ENCODE measurements around the gene MARS1. TPM values are rescaled to one million over a fixed set of nuclear protein-coding genes. Genes with fewer than 3 reads are reported as not detected.
"Not testable (repeated sequence)": the region's sequence is repeated elsewhere in the genome, so short reads cannot be mapped to it uniquely, and the experiment has no call there.

Gene MARS1
- total and polyA plus RNA-seq, 8 donors, result 35.1 to 1,821 (median 61.7) TPM

- peak in 1 of 2 donors; percentile 21 for DNase-seq
- Histone ChIP-seq H3K4me1 (no peaks in the 10 kb centered on the region), H3K36me3 (no peaks in the 10 kb centered on the region), H3K27me3 (no peaks in the 10 kb centered on the region), H3K9me3 (no peaks in the 10 kb centered on the region), H3K27ac (no peak overlapping the region), H3K4me3 (no peak overlapping the region)
- intact Hi-C loops (cut with DNase I; ENCODE audit: low total_unique reads), result no loop called here
- TF ChIP-seq POLR2AphosphoS5 (IDR thresholded peaks at IDR 0.05) (no peak), CTCF (IDR thresholded peaks at IDR 0.05) (no peak), EP300 (IDR thresholded peaks at IDR 0.05) (no peak), POLR2A (IDR thresholded peaks at IDR 0.05) (no peak)
- WGBS, 5 donors, result 30 to 91% (median 32%) methylated on average over 1 of the region's 1 CpG
These were observed 45.9 kb upstream of the MARS1 start for GRCh38 chr12:57441846-57442427.

GRCh38 chr12:57444337-57444736 is 43.5 kb upstream of the MARS1 start:
- H3K4me3 ChIP-seq; H3K27ac ChIP-seq; H3K4me1 ChIP-seq; H3K27me3 ChIP-seq; H3K9me3 ChIP-seq; intact Hi-C loops (cut with DNase I; ENCODE audit: low total_unique reads); H3K36me3 ChIP-seq; DNase-seq: not testable (repeated sequence)
- WGBS, 5 donors, result 73 to 80% (median 73%) methylated on average over 6 of the region's 6 CpGs

DNA sequence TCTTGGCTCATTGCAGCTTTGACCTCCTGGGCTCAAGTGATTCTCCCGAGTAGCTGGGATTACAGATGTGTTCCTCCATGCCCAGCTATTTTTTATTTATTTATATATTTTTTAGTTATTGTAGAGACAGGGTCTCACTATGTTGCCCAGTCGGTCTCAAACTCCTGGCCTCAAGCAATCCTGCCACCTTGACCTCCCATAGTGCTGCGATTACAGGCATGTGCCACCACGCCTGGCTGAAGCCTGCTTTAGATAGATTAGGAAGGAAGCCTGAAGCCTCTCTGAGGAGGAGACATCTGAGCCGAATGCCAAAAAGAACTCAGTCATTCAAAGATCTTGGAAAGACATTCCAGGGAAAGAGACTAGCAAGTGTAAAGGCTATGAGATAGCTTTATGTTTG is 43.1 kb upstream of the MARS1 start:
- intact Hi-C loops (cut with DNase I; ENCODE audit: low total_unique reads), result no loop called here
- DNase-seq, result no peak
- TF ChIP-seq POLR2A (IDR thresholded peaks at IDR 0.05), result no peak
- TF ChIP-seq POLR2AphosphoS5 (IDR thresholded peaks at IDR 0.05), result no peak
- no peak for TF ChIP-seq EP300 (IDR thresholded peaks at IDR 0.05)
- TF ChIP-seq CTCF (IDR thresholded peaks at IDR 0.05), result no peak
- no peak overlapping the region for H3K27ac ChIP-seq
- no peaks in the 10 kb centered on the region for H3K27me3 ChIP-seq
- no peaks in the 10 kb centered on the region for H3K36me3 ChIP-seq
- H3K4me3 ChIP-seq, result no peak overlapping the region
- no peaks in the 10 kb centered on the region for H3K9me3 ChIP-seq
- WGBS, 5 donors, result 74 to 81% (median 78%) methylated on average over 5 of the region's 5 CpGs
- no peaks in the 10 kb centered on the region for H3K4me1 ChIP-seq

- no peak overlapping the region for H3K27ac ChIP-seq
- TF ChIP-seq POLR2AphosphoS5 (IDR thresholded peaks at IDR 0.05), result no peak
- TF ChIP-seq POLR2A (IDR thresholded peaks at IDR 0.05), result no peak
- TF ChIP-seq EP300 (IDR thresholded peaks at IDR 0.05), result no peak
- TF ChIP-seq CTCF (IDR thresholded peaks at IDR 0.05), result no peak
- 93 to 97% (median 96%) methylated on average over 6 of the region's 6 CpGs for WGBS, 5 donors
- H3K4me1 ChIP-seq, result no peaks in the 10 kb centered on the region
- H3K4me3 ChIP-seq, result no peak overlapping the region
- no peak for DNase-seq
- intact Hi-C loops (cut with DNase I; ENCODE audit: low total_unique reads), result no loop called here
- H3K9me3 ChIP-seq, result no peaks in the 10 kb centered on the region
- no peaks in the 10 kb centered on the region for H3K36me3 ChIP-seq
- H3K27me3 ChIP-seq, result no peaks in the 10 kb centered on the region
These were observed 41.4 kb upstream of the MARS1 start for GRCh38 chr12:57446292-57446960.

GRCh38 chr12:57448669-57449068 is 39.2 kb upstream of the MARS1 start:
- intact Hi-C loops (cut with DNase I; ENCODE audit: low total_unique reads), result no loop called here
- no peak for DNase-seq
- Histone ChIP-seq H3K4me3 (no peak overlapping the region), H3K27ac (no peak overlapping the region), H3K27me3 (peaks cover 0 to 8% (median 0%) of the 10 kb centered on the region in 3 donors), H3K4me1 (peaks cover 0 to 9% (median 3%) of the 10 kb centered on the region in 4 donors), H3K9me3 (no peaks in the 10 kb centered on the region), H3K36me3 (no peaks in the 10 kb centered on the region)
- WGBS, 5 donors, result 86 to 94% (median 88%) methylated on average over 2 of the region's 2 CpGs
- no peak for TF ChIP-seq POLR2AphosphoS5 (IDR thresholded peaks at IDR 0.05)
- no peak for TF ChIP-seq POLR2A (IDR thresholded peaks at IDR 0.05)
- TF ChIP-seq CTCF (IDR thresholded peaks at IDR 0.05), result no peak
- no peak for TF ChIP-seq EP300 (IDR thresholded peaks at IDR 0.05)

All from stomach (tissue), 9 donors.